ENCODE results near the gene KRTAP10-3. TPM values are rescaled to one million over a fixed set of nuclear protein-coding genes. Genes with fewer than 3 reads are reported as not detected.

Gene KRTAP10-3
- total and polyA plus RNA-seq, 2 experiments from 2014 or later = not detected

DNA sequence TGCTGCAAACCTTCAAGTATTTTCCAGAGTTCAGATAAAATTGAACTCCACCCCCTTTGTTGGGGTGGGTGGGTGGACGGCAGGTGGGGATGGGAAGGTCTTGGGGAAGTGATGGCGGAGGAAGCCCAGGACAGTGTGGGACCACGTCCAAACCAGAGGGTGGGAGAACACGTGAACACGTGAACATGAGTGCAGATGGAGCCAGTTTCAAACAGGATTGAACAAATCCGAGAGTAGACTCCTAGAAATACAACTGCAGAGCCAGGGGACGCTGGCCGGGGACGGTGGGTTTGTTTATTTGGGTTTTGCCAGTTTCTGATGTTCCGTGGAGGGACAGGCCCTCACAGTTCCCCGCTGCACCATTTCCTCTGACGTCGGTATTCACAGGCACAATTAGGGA is 10.2 kb downstream of the KRTAP10-3 start:
- H3F3A ChIP-seq (replicated peaks; ENCODE audit: low read depth) = no peaks in the 10 kb centered on the region
- H3K27ac ChIP-seq (ENCODE audit: low read depth) = peak overlapping the region; percentile 96
- H2AFZ ChIP-seq = no peak overlapping the region
- Mint-ChIP-seq H3K36me3 (ENCODE audit: low read depth) (peaks cover 19% of the 10 kb centered on the region; the same call in 2 of the 3 replicates), H3K4me3 (no peak overlapping the region; the same call in 2 of the 3 replicates), H3K27me3 (ENCODE audit: insufficient read depth, low read depth, poor library complexity) (peaks cover 20% of the 10 kb centered on the region), H3K4me1 (peaks cover 47% of the 10 kb centered on the region), H3K9me3 (peaks cover 15% of the 10 kb centered on the region), H3K27ac (peak overlapping the region; percentile 95)
- TF ChIP-seq CREB1 (CRISPR knock-in tag; IDR thresholded peaks at IDR 0.05; ENCODE audit: low read depth) (no peak), STAT1 (IDR thresholded peaks at IDR 0.05; ENCODE audit: unreplicated experiment) (no peak), ZNF114 (CRISPR knock-in tag; IDR thresholded peaks at IDR 0.05) (no peak), ZNF331 (CRISPR knock-in tag; IDR thresholded peaks at IDR 0.05; ENCODE audit: low read depth) (no peak), POLR2AphosphoS5 (IDR thresholded peaks at IDR 0.05; ENCODE audit: low read depth) (no peak), EZH2phosphoT487 (IDR thresholded peaks at IDR 0.05; ENCODE audit: unreplicated experiment) (no peak), EZH2 (IDR thresholded peaks at IDR 0.05; ENCODE audit: low read depth, unreplicated experiment) (no peak), NANOG (IDR thresholded peaks at IDR 0.05; ENCODE audit: borderline replicate concordance) (no peak), JUNB (IDR thresholded peaks at IDR 0.05; ENCODE audit: unreplicated experiment) (no peak)
- TF ChIP-seq, protein P1, sequence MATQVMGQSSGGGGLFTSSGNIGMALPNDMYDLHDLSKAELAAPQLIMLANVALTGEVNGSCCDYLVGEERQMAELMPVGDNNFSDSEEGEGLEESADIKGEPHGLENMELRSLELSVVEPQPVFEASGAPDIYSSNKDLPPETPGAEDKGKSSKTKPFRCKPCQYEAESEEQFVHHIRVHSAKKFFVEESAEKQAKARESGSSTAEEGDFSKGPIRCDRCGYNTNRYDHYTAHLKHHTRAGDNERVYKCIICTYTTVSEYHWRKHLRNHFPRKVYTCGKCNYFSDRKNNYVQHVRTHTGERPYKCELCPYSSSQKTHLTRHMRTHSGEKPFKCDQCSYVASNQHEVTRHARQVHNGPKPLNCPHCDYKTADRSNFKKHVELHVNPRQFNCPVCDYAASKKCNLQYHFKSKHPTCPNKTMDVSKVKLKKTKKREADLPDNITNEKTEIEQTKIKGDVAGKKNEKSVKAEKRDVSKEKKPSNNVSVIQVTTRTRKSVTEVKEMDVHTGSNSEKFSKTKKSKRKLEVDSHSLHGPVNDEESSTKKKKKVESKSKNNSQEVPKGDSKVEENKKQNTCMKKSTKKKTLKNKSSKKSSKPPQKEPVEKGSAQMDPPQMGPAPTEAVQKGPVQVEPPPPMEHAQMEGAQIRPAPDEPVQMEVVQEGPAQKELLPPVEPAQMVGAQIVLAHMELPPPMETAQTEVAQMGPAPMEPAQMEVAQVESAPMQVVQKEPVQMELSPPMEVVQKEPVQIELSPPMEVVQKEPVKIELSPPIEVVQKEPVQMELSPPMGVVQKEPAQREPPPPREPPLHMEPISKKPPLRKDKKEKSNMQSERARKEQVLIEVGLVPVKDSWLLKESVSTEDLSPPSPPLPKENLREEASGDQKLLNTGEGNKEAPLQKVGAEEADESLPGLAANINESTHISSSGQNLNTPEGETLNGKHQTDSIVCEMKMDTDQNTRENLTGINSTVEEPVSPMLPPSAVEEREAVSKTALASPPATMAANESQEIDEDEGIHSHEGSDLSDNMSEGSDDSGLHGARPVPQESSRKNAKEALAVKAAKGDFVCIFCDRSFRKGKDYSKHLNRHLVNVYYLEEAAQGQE (IDR thresholded peaks at IDR 0.05; ENCODE audit: unreplicated experiment) = no peak
- TF ChIP-seq, protein P2, sequence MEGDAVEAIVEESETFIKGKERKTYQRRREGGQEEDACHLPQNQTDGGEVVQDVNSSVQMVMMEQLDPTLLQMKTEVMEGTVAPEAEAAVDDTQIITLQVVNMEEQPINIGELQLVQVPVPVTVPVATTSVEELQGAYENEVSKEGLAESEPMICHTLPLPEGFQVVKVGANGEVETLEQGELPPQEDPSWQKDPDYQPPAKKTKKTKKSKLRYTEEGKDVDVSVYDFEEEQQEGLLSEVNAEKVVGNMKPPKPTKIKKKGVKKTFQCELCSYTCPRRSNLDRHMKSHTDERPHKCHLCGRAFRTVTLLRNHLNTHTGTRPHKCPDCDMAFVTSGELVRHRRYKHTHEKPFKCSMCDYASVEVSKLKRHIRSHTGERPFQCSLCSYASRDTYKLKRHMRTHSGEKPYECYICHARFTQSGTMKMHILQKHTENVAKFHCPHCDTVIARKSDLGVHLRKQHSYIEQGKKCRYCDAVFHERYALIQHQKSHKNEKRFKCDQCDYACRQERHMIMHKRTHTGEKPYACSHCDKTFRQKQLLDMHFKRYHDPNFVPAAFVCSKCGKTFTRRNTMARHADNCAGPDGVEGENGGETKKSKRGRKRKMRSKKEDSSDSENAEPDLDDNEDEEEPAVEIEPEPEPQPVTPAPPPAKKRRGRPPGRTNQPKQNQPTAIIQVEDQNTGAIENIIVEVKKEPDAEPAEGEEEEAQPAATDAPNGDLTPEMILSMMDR (conservative IDR thresholded peaks at IDR 0.05; ENCODE audit: low read depth in 2 of 2) = no peak
- TF ChIP-seq, protein P3, sequence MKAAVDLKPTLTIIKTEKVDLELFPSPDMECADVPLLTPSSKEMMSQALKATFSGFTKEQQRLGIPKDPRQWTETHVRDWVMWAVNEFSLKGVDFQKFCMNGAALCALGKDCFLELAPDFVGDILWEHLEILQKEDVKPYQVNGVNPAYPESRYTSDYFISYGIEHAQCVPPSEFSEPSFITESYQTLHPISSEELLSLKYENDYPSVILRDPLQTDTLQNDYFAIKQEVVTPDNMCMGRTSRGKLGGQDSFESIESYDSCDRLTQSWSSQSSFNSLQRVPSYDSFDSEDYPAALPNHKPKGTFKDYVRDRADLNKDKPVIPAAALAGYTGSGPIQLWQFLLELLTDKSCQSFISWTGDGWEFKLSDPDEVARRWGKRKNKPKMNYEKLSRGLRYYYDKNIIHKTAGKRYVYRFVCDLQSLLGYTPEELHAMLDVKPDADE (IDR thresholded peaks at IDR 0.05) = no peak
- TF ChIP-seq, protein P4, sequence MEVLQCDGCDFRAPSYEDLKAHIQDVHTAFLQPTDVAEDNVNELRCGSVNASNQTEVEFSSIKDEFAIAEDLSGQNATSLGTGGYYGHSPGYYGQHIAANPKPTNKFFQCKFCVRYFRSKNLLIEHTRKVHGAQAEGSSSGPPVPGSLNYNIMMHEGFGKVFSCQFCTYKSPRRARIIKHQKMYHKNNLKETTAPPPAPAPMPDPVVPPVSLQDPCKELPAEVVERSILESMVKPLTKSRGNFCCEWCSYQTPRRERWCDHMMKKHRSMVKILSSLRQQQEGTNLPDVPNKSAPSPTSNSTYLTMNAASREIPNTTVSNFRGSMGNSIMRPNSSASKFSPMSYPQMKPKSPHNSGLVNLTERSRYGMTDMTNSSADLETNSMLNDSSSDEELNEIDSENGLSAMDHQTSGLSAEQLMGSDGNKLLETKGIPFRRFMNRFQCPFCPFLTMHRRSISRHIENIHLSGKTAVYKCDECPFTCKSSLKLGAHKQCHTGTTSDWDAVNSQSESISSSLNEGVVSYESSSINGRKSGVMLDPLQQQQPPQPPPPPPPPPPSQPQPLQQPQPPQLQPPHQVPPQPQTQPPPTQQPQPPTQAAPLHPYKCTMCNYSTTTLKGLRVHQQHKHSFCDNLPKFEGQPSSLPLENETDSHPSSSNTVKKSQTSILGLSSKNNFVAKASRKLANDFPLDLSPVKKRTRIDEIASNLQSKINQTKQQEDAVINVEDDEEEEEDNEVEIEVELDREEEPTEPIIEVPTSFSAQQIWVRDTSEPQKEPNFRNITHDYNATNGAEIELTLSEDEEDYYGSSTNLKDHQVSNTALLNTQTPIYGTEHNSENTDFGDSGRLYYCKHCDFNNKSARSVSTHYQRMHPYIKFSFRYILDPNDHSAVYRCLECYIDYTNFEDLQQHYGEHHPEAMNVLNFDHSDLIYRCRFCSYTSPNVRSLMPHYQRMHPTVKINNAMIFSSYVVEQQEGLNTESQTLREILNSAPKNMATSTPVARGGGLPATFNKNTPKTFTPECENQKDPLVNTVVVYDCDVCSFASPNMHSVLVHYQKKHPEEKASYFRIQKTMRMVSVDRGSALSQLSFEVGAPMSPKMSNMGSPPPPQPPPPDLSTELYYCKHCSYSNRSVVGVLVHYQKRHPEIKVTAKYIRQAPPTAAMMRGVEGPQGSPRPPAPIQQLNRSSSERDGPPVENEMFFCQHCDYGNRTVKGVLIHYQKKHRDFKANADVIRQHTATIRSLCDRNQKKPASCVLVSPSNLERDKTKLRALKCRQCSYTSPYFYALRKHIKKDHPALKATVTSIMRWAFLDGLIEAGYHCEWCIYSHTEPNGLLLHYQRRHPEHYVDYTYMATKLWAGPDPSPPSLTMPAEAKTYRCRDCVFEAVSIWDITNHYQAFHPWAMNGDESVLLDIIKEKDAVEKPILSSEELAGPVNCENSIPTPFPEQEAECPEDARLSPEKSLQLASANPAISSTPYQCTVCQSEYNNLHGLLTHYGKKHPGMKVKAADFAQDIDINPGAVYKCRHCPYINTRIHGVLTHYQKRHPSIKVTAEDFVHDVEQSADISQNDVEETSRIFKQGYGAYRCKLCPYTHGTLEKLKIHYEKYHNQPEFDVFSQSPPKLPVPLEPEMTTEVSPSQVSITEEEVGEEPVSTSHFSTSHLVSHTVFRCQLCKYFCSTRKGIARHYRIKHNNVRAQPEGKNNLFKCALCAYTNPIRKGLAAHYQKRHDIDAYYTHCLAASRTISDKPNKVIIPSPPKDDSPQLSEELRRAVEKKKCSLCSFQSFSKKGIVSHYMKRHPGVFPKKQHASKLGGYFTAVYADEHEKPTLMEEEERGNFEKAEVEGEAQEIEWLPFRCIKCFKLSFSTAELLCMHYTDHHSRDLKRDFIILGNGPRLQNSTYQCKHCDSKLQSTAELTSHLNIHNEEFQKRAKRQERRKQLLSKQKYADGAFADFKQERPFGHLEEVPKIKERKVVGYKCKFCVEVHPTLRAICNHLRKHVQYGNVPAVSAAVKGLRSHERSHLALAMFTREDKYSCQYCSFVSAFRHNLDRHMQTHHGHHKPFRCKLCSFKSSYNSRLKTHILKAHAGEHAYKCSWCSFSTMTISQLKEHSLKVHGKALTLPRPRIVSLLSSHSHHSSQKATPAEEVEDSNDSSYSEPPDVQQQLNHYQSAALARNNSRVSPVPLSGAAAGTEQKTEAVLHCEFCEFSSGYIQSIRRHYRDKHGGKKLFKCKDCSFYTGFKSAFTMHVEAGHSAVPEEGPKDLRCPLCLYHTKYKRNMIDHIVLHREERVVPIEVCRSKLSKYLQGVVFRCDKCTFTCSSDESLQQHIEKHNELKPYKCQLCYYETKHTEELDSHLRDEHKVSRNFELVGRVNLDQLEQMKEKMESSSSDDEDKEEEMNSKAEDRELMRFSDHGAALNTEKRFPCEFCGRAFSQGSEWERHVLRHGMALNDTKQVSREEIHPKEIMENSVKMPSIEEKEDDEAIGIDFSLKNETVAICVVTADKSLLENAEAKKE (CRISPR knock-in tag; IDR thresholded peaks at IDR 0.05) = no peak
- H4K20me1 ChIP-seq (replicated peaks; ENCODE audit: insufficient read depth) = no peaks in the 10 kb centered on the region
- H3K27me3 ChIP-seq (ENCODE audit: insufficient read depth) = no peaks in the 10 kb centered on the region
- no peaks in the 10 kb centered on the region for H3K9me2 ChIP-seq (ENCODE audit: insufficient read depth)
- H3K36me3 ChIP-seq (ENCODE audit: insufficient read depth) = no peaks in the 10 kb centered on the region; the same call in 1 of the 2 replicates
- DNase-seq (ENCODE audit: low spot score) (no peak), ATAC-seq (no peak)
- H3K79me2 ChIP-seq (replicated peaks; ENCODE audit: insufficient read depth) = no peaks in the 10 kb centered on the region
- H3K4me1 ChIP-seq (ENCODE audit: insufficient read depth) = peaks cover 25% of the 10 kb centered on the region
- H3K4me2 ChIP-seq = peak overlapping the region; percentile 58; the same call in 1 of the 2 replicates
- H3K4me3 ChIP-seq = no peak overlapping the region

Measured in GM23338 (cell line).